Liver (tissue), 3 donors: ENCODE measurements around the gene PDGFC.

Source experiments
- CTCF ChIP-seq: fragments of 150-350 bp; IDR thresholded peaks from 2 replicates; pipeline ENCODE4 v1.5.1; 2017; ENCODE audit warnings: improper control_type of control experiment, low read depth, low read length; ENCODE audit not compliant: missing input control
- GABPA ChIP-seq, 2 donors: IDR thresholded peaks in 1 of 2; conservative IDR thresholded peaks in 1 of 2; 2 replicates each; pipeline ENCODE4 v1.6.1; 2016; ENCODE audit warnings: antibody characterized with exemption in 2 of 2, mild to moderate bottlenecking in 1 of 2, moderate library complexity in 1 of 2
- RAD21 ChIP-seq, 2 donors: IDR thresholded peaks; 2 replicates each; pipeline ENCODE4 v1.6.1; 2016; ENCODE audit warnings: antibody characterized with exemption in 2 of 2, mild to moderate bottlenecking in 2 of 2
- donor health status: healthy.
- donor health status: healthy.

GRCh38 chr4:156723951-156724668, 247.5 kb downstream of the PDGFC start:
- TF ChIP-seq CTCF (no peak), RAD21 (IDR thresholded peaks at IDR 0.05) (no peak), GABPA (IDR thresholded peaks at IDR 0.05 in 1 of 2, conservative IDR thresholded peaks at IDR 0.05 in 1 of 2) (no peak)
